BE2C (cell line): Measurements from ENCODE around the gene IAPP.
A peak's percentile ranks its signal among the peaks of the same experiment; 100 is the strongest.
"Not testable (repeated sequence)": the region's sequence is repeated elsewhere in the genome, so short reads cannot be mapped to it uniquely, and the experiment has no call there.

ENCODE experiments used
- DNase-seq: peaks from one replicate; pipeline ENCODE4 v3.0.0-alpha.2; 2020
- H3K27me3 ChIP-seq: fragments of 250-450 bp; sonication (Bioruptor Pico); 2 replicates; pipeline ENCODE4 v1.5.1; 2020; ENCODE audit warnings: mild to moderate bottlenecking
- H3K36me3 ChIP-seq: fragments of 250-450 bp; sonication (Bioruptor Pico); 2 replicates; pipeline ENCODE4 v1.5.1; 2020; ENCODE audit warnings: mild to moderate bottlenecking
- H3K4me1 ChIP-seq: fragments of 250-450 bp; sonication (Bioruptor Pico); 2 replicates; pipeline ENCODE4 v1.5.1; 2020
- H3K4me3 ChIP-seq: 2 replicates; pipeline ENCODE4 v1.5.1; 2011; ENCODE audit warnings: low read depth, low read length
- H3K9me3 ChIP-seq: fragments of 250-450 bp; sonication (Bioruptor Pico); 2 replicates; pipeline ENCODE4 v1.5.1; 2020
- TF ChIP-seq, protein P1 (sequence below): IDR thresholded peaks from 2 replicates; pipeline ENCODE4 v1.5.1; 2012; ENCODE audit warnings: mild to moderate bottlenecking, low read depth, low read length

The IAPP gene

DNA sequence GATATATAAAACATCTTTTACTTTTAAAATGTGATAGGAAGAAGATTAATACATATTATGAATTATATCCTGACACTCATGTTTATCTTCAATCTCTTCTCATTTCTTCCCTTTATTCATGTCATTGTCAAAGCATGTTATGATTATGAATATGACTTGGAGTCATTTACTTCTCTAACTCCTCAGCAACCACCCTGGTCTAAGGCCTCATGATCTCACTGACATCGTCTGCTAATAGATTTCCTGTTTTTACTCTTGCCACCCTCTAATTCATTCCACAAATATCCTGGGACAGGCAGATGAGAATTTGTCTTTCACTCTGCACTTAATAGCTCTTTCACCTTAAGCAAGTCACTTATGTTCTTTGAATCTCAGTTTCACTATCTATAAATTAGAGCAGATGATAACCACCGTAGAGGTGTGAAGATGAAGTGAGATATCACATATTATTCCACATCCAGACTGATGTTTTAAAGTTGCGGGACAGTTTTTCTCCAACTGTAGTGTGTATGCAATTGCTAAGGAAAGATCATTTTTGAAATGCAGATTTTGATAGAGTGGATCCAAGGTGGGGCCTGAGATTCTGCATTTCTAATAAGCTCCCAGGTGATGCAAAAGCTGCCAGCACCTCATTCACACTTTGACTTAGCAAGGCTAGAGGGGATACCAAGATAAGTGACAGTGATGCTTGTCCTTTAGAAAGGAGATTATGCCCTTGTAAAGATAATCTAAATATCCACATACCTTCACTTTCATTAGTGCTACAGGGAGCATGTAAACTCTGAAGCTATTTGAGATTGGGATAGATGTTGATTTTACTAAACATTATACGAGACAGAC, 3.3 kb upstream of the IAPP start:
- no peak overlapping the region for H3K4me3 ChIP-seq
- H3K27me3 ChIP-seq, result no peaks in the 10 kb centered on the region
- H3K4me1 ChIP-seq, result no peaks in the 10 kb centered on the region
- H3K9me3 ChIP-seq, result no peaks in the 10 kb centered on the region
- H3K36me3 ChIP-seq, result no peaks in the 10 kb centered on the region
- TF ChIP-seq, protein P1, sequence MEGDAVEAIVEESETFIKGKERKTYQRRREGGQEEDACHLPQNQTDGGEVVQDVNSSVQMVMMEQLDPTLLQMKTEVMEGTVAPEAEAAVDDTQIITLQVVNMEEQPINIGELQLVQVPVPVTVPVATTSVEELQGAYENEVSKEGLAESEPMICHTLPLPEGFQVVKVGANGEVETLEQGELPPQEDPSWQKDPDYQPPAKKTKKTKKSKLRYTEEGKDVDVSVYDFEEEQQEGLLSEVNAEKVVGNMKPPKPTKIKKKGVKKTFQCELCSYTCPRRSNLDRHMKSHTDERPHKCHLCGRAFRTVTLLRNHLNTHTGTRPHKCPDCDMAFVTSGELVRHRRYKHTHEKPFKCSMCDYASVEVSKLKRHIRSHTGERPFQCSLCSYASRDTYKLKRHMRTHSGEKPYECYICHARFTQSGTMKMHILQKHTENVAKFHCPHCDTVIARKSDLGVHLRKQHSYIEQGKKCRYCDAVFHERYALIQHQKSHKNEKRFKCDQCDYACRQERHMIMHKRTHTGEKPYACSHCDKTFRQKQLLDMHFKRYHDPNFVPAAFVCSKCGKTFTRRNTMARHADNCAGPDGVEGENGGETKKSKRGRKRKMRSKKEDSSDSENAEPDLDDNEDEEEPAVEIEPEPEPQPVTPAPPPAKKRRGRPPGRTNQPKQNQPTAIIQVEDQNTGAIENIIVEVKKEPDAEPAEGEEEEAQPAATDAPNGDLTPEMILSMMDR, result no peak
- DNase-seq, result no peak

DNA sequence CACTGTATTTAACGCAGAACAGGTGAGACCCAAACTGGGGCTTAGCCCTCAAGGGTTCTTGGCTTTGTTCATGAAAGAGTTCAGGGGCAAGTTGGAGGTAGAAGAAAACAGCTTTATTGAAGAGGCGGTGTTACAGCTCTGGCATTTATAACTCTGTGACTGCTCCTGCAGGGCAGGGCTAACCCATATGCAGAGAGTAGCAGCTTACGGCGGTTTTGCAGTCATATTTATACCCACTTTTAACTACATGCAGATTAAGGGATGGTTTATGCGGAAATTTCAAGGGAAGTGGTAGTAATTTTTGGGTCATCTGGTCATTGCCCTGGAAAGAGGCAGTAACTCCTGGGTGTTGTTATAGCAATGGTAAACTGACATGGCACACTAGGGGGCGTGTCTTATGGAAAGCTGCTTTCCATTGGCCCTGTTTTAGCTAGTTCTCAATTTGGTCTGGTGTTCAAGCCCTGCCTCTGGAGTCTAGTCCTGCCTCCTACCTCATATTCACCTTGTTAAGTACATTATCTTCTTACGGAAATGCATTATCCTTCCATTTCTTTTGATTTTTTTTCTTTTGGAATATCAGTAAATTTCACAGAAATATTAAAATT, 1.8 kb upstream of the IAPP start:
- Histone ChIP-seq H3K9me3 (no peaks in the 10 kb centered on the region), H3K27me3 (no peaks in the 10 kb centered on the region), H3K36me3 (no peaks in the 10 kb centered on the region), H3K4me1 (no peaks in the 10 kb centered on the region), H3K4me3 (no peak overlapping the region)
- TF ChIP-seq, protein P1, result peak; percentile 12; the same call in 1 of the 2 replicates
- no peak for DNase-seq

DNA sequence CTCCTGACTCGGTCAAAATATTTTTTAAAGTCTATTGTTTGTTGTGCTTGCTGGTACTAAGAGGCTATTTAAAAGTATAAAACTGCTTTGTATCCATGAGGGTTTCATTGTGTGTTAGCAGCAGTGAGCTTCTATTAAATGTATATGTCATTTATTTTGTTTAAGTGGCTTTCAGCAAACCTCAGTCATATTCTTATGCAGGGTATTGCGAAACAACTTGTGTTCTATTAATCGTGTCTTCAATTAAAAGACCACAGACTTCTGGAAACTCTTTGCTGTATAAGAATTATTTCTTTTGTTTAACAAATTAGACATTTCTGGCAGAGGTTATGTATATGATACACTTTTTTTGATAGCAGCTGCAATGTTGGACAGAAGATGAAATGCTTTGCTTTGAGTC, 6.5 kb downstream of the IAPP start:
- no peak for DNase-seq
- TF ChIP-seq, protein P1, result no peak
- Histone ChIP-seq H3K4me1 (no peaks in the 10 kb centered on the region), H3K36me3 (no peaks in the 10 kb centered on the region), H3K27me3 (peaks cover 10% of the 10 kb centered on the region), H3K4me3 (no peak overlapping the region), H3K9me3 (no peaks in the 10 kb centered on the region)

DNA sequence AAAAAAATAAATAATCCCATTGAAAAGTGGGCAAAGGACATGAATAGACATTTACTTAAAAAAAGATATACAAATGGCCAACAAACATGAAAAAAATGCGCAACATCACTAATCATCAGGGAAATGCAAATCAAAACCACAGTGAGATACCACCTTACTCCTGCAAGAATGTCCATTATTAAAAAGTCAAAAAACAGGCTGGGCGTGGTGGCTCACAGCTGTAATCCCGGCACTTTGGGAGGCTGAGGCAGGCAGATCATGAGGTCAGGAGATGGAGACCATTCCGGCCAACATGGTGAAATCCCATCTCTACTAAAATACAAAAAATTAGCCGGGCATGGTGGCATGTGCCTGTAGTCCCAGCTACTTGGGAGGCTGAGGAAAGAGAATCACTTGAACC, 8.6 kb downstream of the IAPP start:
- H3K9me3 ChIP-seq, H3K4me3 ChIP-seq, H3K36me3 ChIP-seq, DNase-seq, H3K4me1 ChIP-seq: not testable (repeated sequence)
- peaks cover 11% of the 10 kb centered on the region for H3K27me3 ChIP-seq

DNA sequence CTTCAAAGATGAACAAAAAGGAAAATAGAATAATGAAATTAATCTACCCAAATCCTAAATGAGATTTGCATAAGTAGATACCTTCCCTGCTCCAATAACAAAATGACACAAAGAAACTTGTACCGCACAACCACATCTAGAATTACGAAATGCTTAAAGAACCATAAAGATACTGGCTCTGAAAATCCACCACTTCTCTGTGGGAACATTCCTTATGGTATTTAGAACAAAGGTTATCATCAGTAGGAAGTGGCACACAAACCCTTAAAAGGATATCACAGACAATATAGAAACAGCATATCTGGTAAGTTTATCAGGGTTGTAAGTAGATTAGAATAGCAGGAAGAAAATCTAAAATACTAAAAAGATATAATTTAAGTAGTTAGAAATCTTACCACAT, 11.6 kb downstream of the IAPP start:
- Histone ChIP-seq H3K9me3 (no peaks in the 10 kb centered on the region), H3K4me3 (no peak overlapping the region), H3K27me3 (peaks cover 11% of the 10 kb centered on the region), H3K36me3 (no peaks in the 10 kb centered on the region), H3K4me1 (no peaks in the 10 kb centered on the region)
- TF ChIP-seq, protein P1, result no peak
- no peak for DNase-seq

DNA sequence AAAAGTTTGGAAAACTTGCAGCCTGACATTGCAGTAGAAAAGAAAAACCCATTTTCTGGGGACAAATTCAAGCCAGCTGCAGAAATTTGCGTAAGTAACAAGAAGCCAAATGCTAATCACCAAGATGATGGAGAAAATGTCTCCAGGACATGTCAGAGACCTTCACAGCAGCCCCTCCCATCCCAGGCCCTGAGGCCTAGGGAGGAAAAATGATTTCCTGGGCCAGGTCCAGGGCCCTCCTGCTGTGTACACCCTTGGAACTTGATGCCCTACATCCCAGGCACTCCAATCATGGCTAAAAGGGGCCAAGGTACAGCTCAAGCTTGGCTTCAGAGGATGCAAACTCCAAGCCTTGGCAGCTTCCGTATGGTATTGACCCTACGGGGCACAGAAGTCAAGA, 14.5 kb downstream of the IAPP start:
- TF ChIP-seq, protein P1, result no peak
- no peaks in the 10 kb centered on the region for H3K36me3 ChIP-seq
- no peaks in the 10 kb centered on the region for H3K4me1 ChIP-seq
- no peak for DNase-seq
- H3K9me3 ChIP-seq, result no peaks in the 10 kb centered on the region
- H3K27me3 ChIP-seq, result peaks cover 7% of the 10 kb centered on the region
- no peak overlapping the region for H3K4me3 ChIP-seq
